Urinary bladder (tissue), 4 donors: ENCODE measurements around the gene CMTM5. TPM values are rescaled to one million over a fixed set of nuclear protein-coding genes. Genes with fewer than 3 reads are reported as not detected.
A peak's percentile ranks its signal among the peaks of the same experiment; 100 is the strongest.

Experiments
- DNase-seq: peaks from one replicate; pipeline ENCODE4 v3.0.0-alpha.2; 2015; ENCODE audit errors: extremely low spot score
- H3K27ac ChIP-seq: one replicate; pipeline ENCODE4 v1.5.1; 2013; ENCODE audit warnings: low read depth, mild to moderate bottlenecking, moderate library complexity
- H3K36me3 ChIP-seq: one replicate; pipeline ENCODE4 v1.6.1; 2013; ENCODE audit warnings: mild to moderate bottlenecking, moderate library complexity; ENCODE audit not compliant: insufficient read depth
- H3K4me1 ChIP-seq: one replicate; pipeline ENCODE4 v1.6.1; 2013; ENCODE audit warnings: mild to moderate bottlenecking, moderate library complexity; ENCODE audit not compliant: insufficient read depth
- H3K4me3 ChIP-seq: one replicate; pipeline ENCODE4 v1.5.1; 2013; ENCODE audit warnings: low read depth, low read length
- WGBS: extraction: QIAGEN DNeasy Blood & Tissue Kit; methylation state at CpG from one replicate; pipeline ENCODE4 v1.1.7; 2013; 5-methylcytosine and 5-hydroxymethylcytosine counted together
- polyA plus RNA-seq: library from polyadenylated mRNA; stranded (reverse); fragments of 200-250 nt; gene quantifications from one replicate; pipeline ENCODE4 v1.2.3, GENCODE V29; 2013
- total RNA-seq: library from RNA; depleted of rRNA; stranded (reverse); fragments of >200 nt; gene quantifications from one replicate; pipeline ENCODE4 v1.2.3, GENCODE V29; 2014
- donor health status: healthy with polysubstance abuse.
- donor health status: healthy.

Gene CMTM5
- total and polyA plus RNA-seq, 2 donors, result 2.0 to 3.5 TPM

DNA sequence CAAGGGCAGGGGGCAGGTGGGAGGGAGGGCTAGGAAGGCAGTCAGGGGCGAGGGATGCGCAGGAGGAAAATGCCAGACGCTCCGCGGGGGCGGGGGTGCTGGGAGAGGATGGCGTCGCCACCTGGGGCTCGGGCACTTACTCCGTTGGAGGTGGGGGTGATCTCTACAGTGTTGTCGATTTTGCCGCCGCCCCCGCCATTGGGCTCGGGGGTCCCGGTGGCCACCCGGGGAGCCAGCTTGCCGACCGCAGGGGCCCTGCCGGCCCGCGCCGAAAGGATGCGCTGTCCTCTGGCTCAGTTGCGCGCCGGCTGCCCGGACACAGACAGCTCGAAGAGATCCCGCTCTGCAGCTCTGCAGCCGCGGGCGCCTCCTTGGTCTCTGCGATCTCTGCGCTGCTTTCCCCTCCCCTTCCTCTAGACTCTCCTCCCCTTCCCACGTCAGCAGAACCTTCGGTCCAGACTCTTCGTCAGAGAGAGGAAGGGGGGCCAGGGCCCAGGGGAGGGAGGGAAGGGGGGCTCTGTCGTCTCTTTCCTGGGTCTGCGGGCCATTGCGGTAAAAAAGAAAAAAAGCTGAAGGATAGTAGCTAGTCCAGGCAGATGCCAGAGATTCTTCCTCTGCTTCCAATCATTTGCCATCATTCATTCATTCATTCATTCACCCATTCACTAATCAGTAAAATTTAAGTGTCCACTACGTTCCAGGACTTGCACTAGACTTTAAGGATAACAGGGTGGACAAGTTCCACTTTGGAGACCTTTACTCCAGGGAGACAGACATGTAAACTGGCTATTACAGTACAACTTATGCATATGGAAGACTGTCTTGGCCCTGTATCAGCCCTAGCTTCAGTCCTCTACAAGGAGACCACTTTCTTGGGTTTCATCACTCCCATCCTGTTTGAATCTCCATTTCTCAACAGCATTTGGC, 24.1 kb upstream of the CMTM5 start, which contains the start of gene SLC22A17:
TSS of gene SLC22A17 (minus strand) at position 382 of the 927 bp plus-strand sequence.
- Histone ChIP-seq H3K36me3 (no peaks in the 10 kb centered on the region), H3K27ac (no peak within 1 kb of the TSS)
- under 1% methylated on average over 42 of the region's 42 CpGs for WGBS

GRCh38 chr14:23353433-23353780, 23.4 kb upstream of the CMTM5 start:
- Histone ChIP-seq H3K4me1 (peaks cover 2% of the 10 kb centered on the region), H3K4me3 (no peak overlapping the region), H3K27ac (no peak overlapping the region), H3K36me3 (no peaks in the 10 kb centered on the region)
- WGBS, result 71% methylated on average over 5 of the region's 5 CpGs
- no peak for DNase-seq

More for the DNA sequence above, 24.1 kb upstream of the CMTM5 start, which contains the start of gene SLC22A17:
- DNase-seq, result peak; percentile 90
- Histone ChIP-seq H3K4me3 (peak within 1 kb of the TSS; percentile 65), H3K4me1 (peaks cover 2% of the 10 kb centered on the region)

DNA sequence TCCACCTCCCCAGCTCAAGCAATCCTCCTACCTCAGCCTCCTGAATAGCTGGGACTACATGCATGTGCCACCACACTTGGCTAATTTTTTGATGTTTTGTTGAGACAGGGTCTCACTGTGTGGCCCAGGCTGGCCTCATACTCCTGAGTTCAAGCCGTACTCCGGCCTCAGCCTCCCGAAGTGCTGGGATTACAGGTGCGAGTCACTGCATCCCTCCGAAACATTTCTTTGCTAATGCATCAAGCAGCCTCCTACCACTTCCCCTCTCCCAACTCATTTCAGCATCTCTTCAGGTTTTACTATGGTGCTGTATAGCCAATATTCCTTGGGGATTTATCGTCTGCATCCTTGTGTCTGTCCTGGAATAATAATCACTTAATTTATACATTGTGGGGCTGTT, 21.9 kb upstream of the CMTM5 start:
- Histone ChIP-seq H3K4me1 (peaks cover 2% of the 10 kb centered on the region), H3K36me3 (no peaks in the 10 kb centered on the region), H3K27ac (no peak overlapping the region), H3K4me3 (no peak overlapping the region)
- no peak for DNase-seq
- 82% methylated on average over 6 of the region's 6 CpGs for WGBS

- Histone ChIP-seq H3K4me3 (no peak overlapping the region), H3K27ac (no peak overlapping the region), H3K36me3 (no peaks in the 10 kb centered on the region), H3K4me1 (peaks cover 2% of the 10 kb centered on the region)
- 86% methylated on average over 6 of the region's 6 CpGs for WGBS
- no peak for DNase-seq
These were observed 20.9 kb upstream of the CMTM5 start for GRCh38 chr14:23355871-23356435.

GRCh38 chr14:23356662-23357061, 20.2 kb upstream of the CMTM5 start:
- Histone ChIP-seq H3K4me3 (no peak overlapping the region), H3K36me3 (no peaks in the 10 kb centered on the region), H3K4me1 (peaks cover 3% of the 10 kb centered on the region), H3K27ac (no peak overlapping the region)
- WGBS, result 92% methylated on average over 4 of the region's 4 CpGs
- DNase-seq, result no peak

DNA sequence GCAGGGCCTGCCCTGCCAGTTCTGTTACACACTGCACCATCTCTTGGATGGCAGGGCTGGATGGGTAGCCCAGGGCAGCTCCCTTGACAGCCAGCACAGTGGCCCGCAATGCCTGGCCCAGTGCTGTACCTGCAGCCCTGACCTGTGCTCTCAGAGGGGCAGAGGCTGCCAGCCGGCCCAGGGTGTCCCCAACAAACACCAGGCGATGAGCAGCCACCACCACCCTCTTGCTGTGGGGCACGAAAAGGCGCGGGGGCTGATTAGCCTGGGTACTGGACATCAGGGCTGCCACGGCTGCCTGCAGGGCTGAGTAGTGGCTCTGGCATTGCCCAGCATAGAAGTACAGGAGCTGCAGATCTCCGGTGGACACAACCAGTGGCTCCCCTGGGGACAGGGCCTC, 19.6 kb upstream of the CMTM5 start:
- no peak overlapping the region for H3K27ac ChIP-seq
- no peaks in the 10 kb centered on the region for H3K36me3 ChIP-seq
- H3K4me3 ChIP-seq, result no peak overlapping the region
- 90% methylated on average over 8 of the region's 8 CpGs for WGBS
- DNase-seq, result no peak
- peaks cover 1% of the 10 kb centered on the region for H3K4me1 ChIP-seq

DNA sequence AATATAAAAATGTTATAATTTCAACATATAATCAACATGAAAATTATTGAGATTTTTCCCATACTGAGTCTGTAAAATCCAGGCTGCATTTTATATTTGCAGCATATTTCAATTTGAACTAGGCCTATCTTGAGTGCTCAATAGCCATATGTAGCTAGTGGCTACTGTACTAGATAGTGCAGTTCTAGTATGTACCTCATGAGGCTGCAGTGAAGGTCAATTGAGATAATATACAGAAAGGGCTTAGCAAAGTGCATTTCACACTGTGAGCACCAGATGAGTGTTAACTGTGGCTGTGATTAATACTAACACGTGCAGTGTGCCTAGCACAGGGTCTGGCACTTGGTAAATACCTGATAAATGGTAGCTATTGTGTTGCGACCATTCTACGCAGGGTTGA, 18.8 kb upstream of the CMTM5 start:
- Histone ChIP-seq H3K27ac (no peak overlapping the region), H3K36me3 (no peaks in the 10 kb centered on the region), H3K4me1 (peaks cover 1% of the 10 kb centered on the region), H3K4me3 (no peak overlapping the region)
- DNase-seq, result no peak
- 76% methylated on average over 3 of the region's 3 CpGs for WGBS

GRCh38 chr14:23358553-23359166, 18.2 kb upstream of the CMTM5 start:
- Histone ChIP-seq H3K4me1 (peaks cover 1% of the 10 kb centered on the region), H3K27ac (no peak overlapping the region), H3K4me3 (no peak overlapping the region), H3K36me3 (no peaks in the 10 kb centered on the region)
- WGBS, result 85% methylated on average over 12 of the region's 12 CpGs
- no peak for DNase-seq

DNA sequence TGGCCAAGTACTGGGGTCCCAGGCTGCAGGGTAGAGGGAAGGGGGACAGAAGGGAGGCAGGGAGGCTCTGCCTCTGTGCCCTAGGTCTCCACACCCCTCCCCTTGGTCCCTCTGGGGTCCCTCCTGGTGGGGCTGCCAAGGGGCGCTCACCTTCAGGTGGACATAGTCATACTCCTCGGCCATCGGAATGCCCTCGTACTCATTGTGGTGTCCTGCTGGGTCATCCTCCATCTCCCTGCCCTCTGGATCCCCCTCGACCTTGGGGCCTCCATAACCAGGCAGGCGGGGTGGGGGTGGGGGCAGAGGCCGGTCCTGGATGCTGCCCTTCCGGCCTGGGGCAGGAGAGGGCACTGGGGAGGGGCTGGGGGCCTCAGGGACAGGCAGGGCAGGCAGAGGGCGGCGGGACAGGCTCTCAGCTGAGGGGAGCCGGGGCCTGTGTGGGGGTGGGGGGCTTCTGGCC, 17.6 kb upstream of the CMTM5 start:
- WGBS, result 77% methylated on average over 11 of the region's 11 CpGs
- Histone ChIP-seq H3K4me1 (peaks cover 1% of the 10 kb centered on the region), H3K4me3 (no peak overlapping the region), H3K27ac (no peak overlapping the region), H3K36me3 (no peaks in the 10 kb centered on the region)
- DNase-seq, result no peak

GRCh38 chr14:23359722-23360447, 17.0 kb upstream of the CMTM5 start:
- 86% methylated on average over 22 of the region's 22 CpGs for WGBS
- no peak overlapping the region for H3K27ac ChIP-seq
- DNase-seq, result no peak
- peaks cover 1% of the 10 kb centered on the region for H3K4me1 ChIP-seq
- no peaks in the 10 kb centered on the region for H3K36me3 ChIP-seq
- no peak overlapping the region for H3K4me3 ChIP-seq

DNA sequence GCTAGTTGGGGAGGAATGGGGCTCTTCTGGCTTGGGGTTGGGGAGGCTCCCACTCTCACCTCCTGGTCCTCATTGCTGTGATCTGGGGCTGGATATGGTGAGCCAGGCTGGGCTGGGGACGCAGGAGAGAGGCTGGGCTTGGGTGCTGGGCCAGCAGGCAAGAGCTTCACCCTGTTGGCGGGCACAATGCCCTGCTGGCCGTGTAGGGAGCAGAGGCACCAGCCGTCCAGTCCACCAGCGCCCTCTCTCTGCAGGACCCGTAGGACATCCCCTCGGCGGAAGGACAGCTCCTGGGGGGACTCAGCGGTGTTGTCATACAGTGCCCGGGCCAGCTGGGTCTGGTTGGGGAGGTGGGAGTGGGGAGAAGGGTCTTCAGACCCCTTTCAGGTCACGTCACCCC, 16.4 kb upstream of the CMTM5 start:
- no peaks in the 10 kb centered on the region for H3K36me3 ChIP-seq
- WGBS, result 65% methylated on average over 11 of the region's 11 CpGs
- H3K4me3 ChIP-seq, result no peak overlapping the region
- no peak overlapping the region for H3K27ac ChIP-seq
- H3K4me1 ChIP-seq, result peaks cover 1% of the 10 kb centered on the region
- no peak for DNase-seq

DNA sequence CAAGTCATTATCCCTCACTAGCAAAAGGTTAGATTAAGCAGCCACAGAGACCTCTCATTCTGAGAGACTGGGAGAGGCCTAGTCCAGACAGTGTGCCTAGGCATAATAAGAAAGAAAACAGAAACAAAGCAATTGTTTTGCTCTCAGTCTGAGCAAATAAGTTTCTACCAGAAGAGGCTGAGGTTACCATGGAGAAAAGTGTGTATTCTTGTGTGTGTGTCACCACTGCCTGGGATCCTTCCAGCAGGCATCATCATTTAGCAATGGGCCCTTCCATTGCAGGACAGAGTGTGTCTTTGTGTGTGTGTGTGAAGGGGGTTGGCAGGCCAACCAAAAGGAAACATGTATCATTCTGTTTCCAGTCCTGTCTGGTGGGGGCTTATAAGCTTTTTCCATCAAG, 15.5 kb upstream of the CMTM5 start:
- H3K4me3 ChIP-seq, result no peak overlapping the region
- H3K36me3 ChIP-seq, result no peaks in the 10 kb centered on the region
- no peak for DNase-seq
- peaks cover 1% of the 10 kb centered on the region for H3K4me1 ChIP-seq
- no peak overlapping the region for H3K27ac ChIP-seq

- H3K27ac ChIP-seq, result no peak overlapping the region
- peaks cover 1% of the 10 kb centered on the region for H3K4me1 ChIP-seq
These were observed 15.1 kb upstream of the CMTM5 start for GRCh38 chr14:23361763-23362162.

More at GRCh38 chr14:23361763-23362162, 15.1 kb upstream of the CMTM5 start:
- Histone ChIP-seq H3K36me3 (no peaks in the 10 kb centered on the region), H3K4me3 (no peak overlapping the region)
- no peak for DNase-seq
- WGBS, result 71% methylated on average over 6 of the region's 6 CpGs
